HEK293 (cell line): Measurements from ENCODE around the gene VEGFC.

Source experiments
- BCL11B ChIP-seq: fragments of 450-650 bp; formaldehyde crosslinking; IDR thresholded peaks from 2 replicates; pipeline ENCODE4 v1.5.1; 2016; ENCODE audit warnings: low read depth, missing biosample characterization, missing genetic modification characterization
- CTCF ChIP-seq: fragments of 450-650 bp; formaldehyde crosslinking; IDR thresholded peaks from 2 replicates; pipeline ENCODE4 v1.5.1; 2016; ENCODE audit warnings: missing biosample characterization, missing genetic modification characterization
- TCF7L2 ChIP-seq: IDR thresholded peaks from 2 replicates; pipeline ENCODE4 v1.6.1; 2011; ENCODE audit warnings: low read depth, mild to moderate bottlenecking, inconsistent platforms, low read length, moderate library complexity, borderline replicate concordance
- ZBTB20 ChIP-seq: fragments of 450-650 bp; formaldehyde crosslinking; IDR thresholded peaks from 2 replicates; pipeline ENCODE4 v1.5.1; 2016; ENCODE audit warnings: missing biosample characterization, missing genetic modification characterization
- ZBTB7A ChIP-seq: fragments of 450-650 bp; formaldehyde crosslinking; IDR thresholded peaks from 2 replicates; pipeline ENCODE4 v1.5.1; 2016; ENCODE audit warnings: low read depth, missing biosample characterization, missing genetic modification characterization
- TF ChIP-seq, protein P1 (sequence below): fragments of 450-650 bp; formaldehyde crosslinking; IDR thresholded peaks from 2 replicates; pipeline ENCODE4 v1.5.1; 2016; ENCODE audit warnings: missing biosample characterization, missing genetic modification characterization
- TF ChIP-seq, protein P2 (sequence below): sonication (generic); formaldehyde crosslinking; IDR thresholded peaks from 2 replicates; pipeline ENCODE4 v1.8.1; 2022; ENCODE audit warnings: mild to moderate bottlenecking, moderate library complexity, missing genetic modification reagents

DNA sequence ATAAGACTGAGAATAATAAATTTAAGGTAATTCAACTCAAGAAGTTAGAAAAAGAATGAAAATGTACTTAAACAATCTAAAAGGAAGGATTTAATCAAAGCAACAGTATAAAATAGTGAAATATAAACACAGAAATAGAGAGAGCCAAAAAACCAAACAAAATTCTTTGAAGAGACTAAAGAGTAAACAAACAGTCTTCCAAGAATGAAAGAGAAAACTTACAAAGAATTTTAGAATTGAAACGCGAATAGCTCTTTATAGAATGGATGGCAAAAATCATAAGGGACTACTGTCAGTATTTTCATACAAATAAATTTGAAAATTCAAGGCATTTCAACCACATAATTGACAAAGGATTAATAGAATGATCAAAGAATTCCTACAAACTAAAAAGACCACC, 41.7 kb downstream of the VEGFC start:
- no peak for TF ChIP-seq CTCF (tag by site-specific recombination)
- no peak for TF ChIP-seq TCF7L2
- no peak for TF ChIP-seq BCL11B (tag by site-specific recombination)
- TF ChIP-seq ZBTB7A (tag by site-specific recombination) = no peak
- TF ChIP-seq, protein P1, sequence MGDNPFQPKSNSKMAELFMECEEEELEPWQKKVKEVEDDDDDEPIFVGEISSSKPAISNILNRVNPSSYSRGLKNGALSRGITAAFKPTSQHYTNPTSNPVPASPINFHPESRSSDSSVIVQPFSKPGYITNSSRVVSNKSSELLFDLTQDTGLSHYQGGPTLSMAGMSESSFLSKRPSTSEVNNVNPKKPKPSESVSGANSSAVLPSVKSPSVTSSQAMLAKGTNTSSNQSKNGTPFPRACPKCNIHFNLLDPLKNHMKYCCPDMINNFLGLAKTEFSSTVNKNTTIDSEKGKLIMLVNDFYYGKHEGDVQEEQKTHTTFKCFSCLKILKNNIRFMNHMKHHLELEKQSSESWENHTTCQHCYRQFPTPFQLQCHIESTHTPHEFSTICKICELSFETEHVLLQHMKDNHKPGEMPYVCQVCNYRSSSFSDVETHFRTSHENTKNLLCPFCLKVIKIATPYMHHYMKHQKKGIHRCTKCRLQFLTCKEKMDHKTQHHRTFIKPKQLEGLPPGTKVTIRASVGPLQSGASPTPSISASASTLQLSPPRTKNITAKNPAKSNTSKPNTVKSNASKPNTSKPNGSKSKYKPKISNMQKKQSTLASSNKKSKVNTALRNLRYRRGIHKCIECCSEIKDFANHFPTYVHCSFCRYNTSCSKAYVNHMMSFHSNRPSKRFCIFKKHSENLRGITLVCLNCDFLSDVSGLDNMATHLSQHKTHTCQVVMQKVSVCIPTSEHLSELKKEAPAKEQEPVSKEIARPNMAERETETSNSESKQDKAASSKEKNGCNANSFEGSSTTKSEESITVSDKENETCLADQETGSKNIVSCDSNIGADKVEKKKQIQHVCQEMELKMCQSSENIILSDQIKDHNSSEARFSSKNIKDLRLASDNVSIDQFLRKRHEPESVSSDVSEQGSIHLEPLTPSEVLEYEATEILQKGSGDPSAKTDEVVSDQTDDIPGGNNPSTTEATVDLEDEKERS (tag by site-specific recombination) = no peak
- TF ChIP-seq, protein P2, sequence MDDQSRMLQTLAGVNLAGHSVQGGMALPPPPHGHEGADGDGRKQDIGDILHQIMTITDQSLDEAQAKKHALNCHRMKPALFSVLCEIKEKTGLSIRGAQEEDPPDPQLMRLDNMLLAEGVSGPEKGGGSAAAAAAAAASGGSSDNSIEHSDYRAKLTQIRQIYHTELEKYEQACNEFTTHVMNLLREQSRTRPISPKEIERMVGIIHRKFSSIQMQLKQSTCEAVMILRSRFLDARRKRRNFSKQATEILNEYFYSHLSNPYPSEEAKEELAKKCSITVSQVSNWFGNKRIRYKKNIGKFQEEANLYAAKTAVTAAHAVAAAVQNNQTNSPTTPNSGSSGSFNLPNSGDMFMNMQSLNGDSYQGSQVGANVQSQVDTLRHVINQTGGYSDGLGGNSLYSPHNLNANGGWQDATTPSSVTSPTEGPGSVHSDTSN (CRISPR knock-in tag) = no peak
- no peak for TF ChIP-seq ZBTB20 (tag by site-specific recombination)
